A673 (cell line): ENCODE results near the gene TBC1D9.

Source experiments
- CTCF ChIP-seq: fragments of 300-800, 200-600 bp; sonication (generic); conservative IDR thresholded peaks from 2 replicates; pipeline ENCODE4 v1.5.1; 2017; ENCODE audit warnings: low read depth, mild to moderate bottlenecking, antibody characterized with exemption, low read length, moderate library complexity, mixed read lengths
- EZH2 ChIP-seq: fragments of 200-600 bp; sonication (generic); IDR thresholded peaks from 2 replicates; pipeline ENCODE4 v1.6.1; 2017; ENCODE audit warnings: borderline replicate concordance, low read depth, mild to moderate bottlenecking, mixed read lengths, antibody characterized with exemption, low read length; ENCODE audit not compliant: poor library complexity, severe bottlenecking

- TF ChIP-seq CTCF (no peak), EZH2 (no peak)
Observed at GRCh38 chr4:140800666-140801065, 44.5 kb upstream of the TBC1D9 start.
